WTC11 (cell line): Measurements from ENCODE around the gene SECISBP2. TPM values are rescaled to one million over a fixed set of nuclear protein-coding genes. Genes with fewer than 3 reads are reported as not detected.

Source experiments
- ATAC-seq: fragments of 200-7000 bp; cut with Tn5 transposase; 2 replicates; pipeline ENCODE4 v1.10.0; 2021; ENCODE audit warnings: mild to moderate bottlenecking, moderate library complexity
- CTCF ChIA-PET: fragments of 300-600 bp; sonication (Branson Sonifier 250); formaldehyde crosslinking; loops from one replicate; lab custom pipeline; 2021; ENCODE audit warnings: antibody characterized with exemption; lab: Charles Lee
- POLR2A ChIA-PET: fragments of 350-600 bp; sonication (Branson Sonifier 250); formaldehyde crosslinking; loops from one replicate; lab custom pipeline; 2021; ENCODE audit warnings: antibody characterized with exemption; lab: Charles Lee
- DNase-seq: peaks from one replicate; pipeline ENCODE4 v3.0.0; 2021; ENCODE audit warnings: low spot score
- H3K27ac Mint-ChIP-seq: 2 replicates; pipeline ENCODE4 v1.8.0; 2021; ENCODE audit warnings: mixed read lengths
- H3K27me3 Mint-ChIP-seq: 2 replicates; pipeline ENCODE4 v1.8.0; 2021; ENCODE audit warnings: low read depth, mild to moderate bottlenecking, moderate library complexity, mixed read lengths
- H3K36me3 Mint-ChIP-seq: 2 replicates; pipeline ENCODE4 v1.8.0; 2021; ENCODE audit warnings: mixed read lengths
- H3K4me1 Mint-ChIP-seq: 2 replicates; pipeline ENCODE4 v1.8.0; 2022; ENCODE audit warnings: mixed read lengths
- H3K4me3 Mint-ChIP-seq: 2 replicates; pipeline ENCODE4 v1.8.0; 2021; ENCODE audit warnings: mild to moderate bottlenecking, moderate library complexity, mixed read lengths
- H3K9me3 Mint-ChIP-seq: 2 replicates; pipeline ENCODE4 v1.8.0; 2021; ENCODE audit warnings: mixed read lengths
- CBFB ChIP-seq: sonication (generic); formaldehyde crosslinking; IDR thresholded peaks from 2 replicates; pipeline ENCODE4 v1.8.1; 2022; ENCODE audit warnings: mild to moderate bottlenecking, low read depth, missing genetic modification reagents
- ELF4 ChIP-seq: sonication (generic); formaldehyde crosslinking; IDR thresholded peaks from 2 replicates; pipeline ENCODE4 v1.8.1; 2022; ENCODE audit warnings: low read depth, mild to moderate bottlenecking, moderate library complexity, missing genetic modification reagents
- EMX1 ChIP-seq: fragments of 250-450 bp; sonication (Bioruptor Pico); IDR thresholded peaks from 2 replicates; pipeline ENCODE4 v1.8.0; 2021; ENCODE audit warnings: mild to moderate bottlenecking
- ESRRA ChIP-seq: sonication (generic); formaldehyde crosslinking; IDR thresholded peaks from 2 replicates; pipeline ENCODE4 v1.8.1; 2022; ENCODE audit warnings: mild to moderate bottlenecking, missing genetic modification reagents, borderline replicate concordance
- FOXJ3 ChIP-seq: sonication (generic); formaldehyde crosslinking; IDR thresholded peaks from 2 replicates; pipeline ENCODE4 v1.9.0; 2021; ENCODE audit warnings: missing genetic modification reagents, mild to moderate bottlenecking, borderline replicate concordance
- GTF2I ChIP-seq: fragments of 250-450 bp; sonication (Bioruptor Pico); conservative IDR thresholded peaks from 2 replicates; pipeline ENCODE4 v1.4.0; 2021; ENCODE audit warnings: mild to moderate bottlenecking
- IRF2 ChIP-seq: sonication (generic); formaldehyde crosslinking; IDR thresholded peaks from 2 replicates; pipeline ENCODE4 v1.8.0; 2022; ENCODE audit warnings: low read depth, missing genetic modification reagents, borderline replicate concordance
- JUN ChIP-seq: sonication (generic); formaldehyde crosslinking; IDR thresholded peaks from 2 replicates; pipeline ENCODE4 v1.8.0; 2023; ENCODE audit warnings: mild to moderate bottlenecking, missing genetic modification reagents
- MXD4 ChIP-seq: fragments of 250-450 bp; sonication (Bioruptor Pico); IDR thresholded peaks from 2 replicates; pipeline ENCODE4 v1.8.0; 2021; ENCODE audit warnings: mild to moderate bottlenecking, moderate library complexity, borderline replicate concordance
- NFATC4 ChIP-seq: fragments of 250-450 bp; sonication (Bioruptor Pico); IDR thresholded peaks from 2 replicates; pipeline ENCODE4 v1.9.0; 2021; ENCODE audit warnings: mild to moderate bottlenecking
- OVOL2 ChIP-seq: fragments of 250-450 bp; sonication (Bioruptor Pico); IDR thresholded peaks from 2 replicates; pipeline ENCODE4 v1.9.0; 2021; ENCODE audit warnings: mild to moderate bottlenecking, borderline replicate concordance
- RORB ChIP-seq: fragments of 250-450 bp; sonication (Bioruptor Pico); IDR thresholded peaks from 2 replicates; pipeline ENCODE4 v1.9.0; 2021; ENCODE audit warnings: mild to moderate bottlenecking
- ZNF317 ChIP-seq: sonication (generic); formaldehyde crosslinking; IDR thresholded peaks from 2 replicates; pipeline ENCODE4 v1.8.1; 2023; ENCODE audit warnings: low read depth, mild to moderate bottlenecking, moderate library complexity, missing genetic modification reagents, borderline replicate concordance
- ZNF416 ChIP-seq: fragments of 250-450 bp; sonication (Bioruptor Pico); IDR thresholded peaks from 2 replicates; pipeline ENCODE4 v1.9.0; 2021; ENCODE audit warnings: mild to moderate bottlenecking, inconsistent platforms
- ZNF423 ChIP-seq: fragments of 250-450 bp; sonication (Bioruptor Pico); IDR thresholded peaks from 2 replicates; pipeline ENCODE4 v2.1.2; 2022; ENCODE audit warnings: mild to moderate bottlenecking, moderate library complexity
- total RNA-seq: library from RNA; stranded (reverse); gene quantifications from 3 replicates; pipeline ENCODE4 v1.2.3, GENCODE V29; 2021
- TF ChIP-seq, protein P1 (sequence below): fragments of 250-450 bp; sonication (Bioruptor Pico); IDR thresholded peaks from 2 replicates; pipeline ENCODE4 v1.9.0; 2021; ENCODE audit warnings: moderate library complexity, mild to moderate bottlenecking, inconsistent platforms, borderline replicate concordance
- TF ChIP-seq, protein P2 (sequence below): sonication (generic); formaldehyde crosslinking; IDR thresholded peaks from 2 replicates; pipeline ENCODE4 v1.8.0; 2023; ENCODE audit warnings: mild to moderate bottlenecking, missing genetic modification reagents
- TF ChIP-seq, protein P3 (sequence below): sonication (generic); formaldehyde crosslinking; IDR thresholded peaks from 2 replicates; pipeline ENCODE4 v1.8.1; 2022; ENCODE audit warnings: mild to moderate bottlenecking, missing genetic modification reagents, moderate library complexity, borderline replicate concordance

SECISBP2 gene
- total RNA-seq, 1 experiment from 2014 or later: 66.2 TPM

DNA sequence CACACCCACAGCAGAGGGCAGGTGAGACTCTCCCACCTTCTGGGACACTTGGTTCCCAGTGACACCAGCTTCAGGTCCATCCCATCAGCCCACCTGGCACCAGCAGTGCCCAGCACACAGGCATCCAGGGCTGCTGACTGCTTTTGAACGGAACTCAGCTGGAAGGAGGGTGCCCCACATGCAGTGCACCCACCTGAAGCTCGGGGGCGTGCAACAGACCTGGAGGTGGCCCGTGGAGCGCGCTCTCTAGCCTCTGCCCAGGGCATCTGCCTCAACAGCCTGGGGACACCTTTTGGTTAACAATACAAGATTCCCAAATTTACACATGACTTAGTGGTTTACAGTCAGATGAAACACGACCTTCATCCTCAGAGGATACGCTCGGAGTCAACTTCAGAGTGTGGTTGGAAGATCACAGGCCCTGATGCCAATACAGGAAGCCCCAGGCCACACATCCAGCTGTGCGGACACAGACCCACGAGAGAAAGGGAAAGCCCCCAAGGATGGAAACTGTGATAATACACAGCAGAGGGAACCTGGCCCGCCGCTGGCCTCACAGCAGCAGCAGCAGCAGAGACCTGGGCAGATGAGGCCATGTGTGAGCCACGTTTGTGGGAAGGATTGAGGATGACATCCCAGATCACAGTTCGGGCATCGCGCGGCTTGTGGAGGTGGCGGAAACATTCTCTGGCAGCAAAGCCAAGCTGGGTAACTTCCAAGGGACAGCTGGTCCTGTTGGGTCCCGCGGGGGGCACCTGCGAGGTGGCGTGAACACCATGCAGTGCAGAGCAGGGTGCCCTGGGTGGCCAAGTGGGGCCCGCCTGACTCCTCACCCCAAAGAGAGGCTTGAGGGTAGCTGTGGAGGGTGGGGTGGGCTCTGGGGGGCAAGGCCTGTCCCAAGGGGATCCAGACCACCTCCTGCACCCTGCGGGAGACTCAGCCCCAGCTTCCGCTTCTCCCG is 64.0 kb downstream of the SECISBP2 start:
- ATAC-seq (no peak), DNase-seq (no peak)
- TF ChIP-seq, protein P1, sequence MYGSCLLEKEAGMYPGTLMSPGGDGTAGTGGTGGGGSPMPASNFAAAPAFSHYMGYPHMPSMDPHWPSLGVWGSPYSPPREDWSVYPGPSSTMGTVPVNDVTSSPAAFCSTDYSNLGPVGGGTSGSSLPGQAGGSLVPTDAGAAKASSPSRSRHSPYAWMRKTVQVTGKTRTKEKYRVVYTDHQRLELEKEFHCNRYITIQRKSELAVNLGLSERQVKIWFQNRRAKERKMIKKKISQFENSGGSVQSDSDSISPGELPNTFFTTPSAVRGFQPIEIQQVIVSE: no peak
- TF ChIP-seq ZNF423 (CRISPR knock-in tag) (no peak), IRF2 (CRISPR knock-in tag) (no peak), EMX1 (no peak), NFATC4 (CRISPR knock-in tag) (no peak), ESRRA (CRISPR knock-in tag) (no peak), GTF2I (CRISPR knock-in tag) (no peak), RORB (CRISPR knock-in tag) (no peak), FOXJ3 (CRISPR knock-in tag) (no peak), OVOL2 (CRISPR knock-in tag) (no peak), JUN (CRISPR knock-in tag) (no peak), ZNF317 (CRISPR knock-in tag) (no peak), ELF4 (no peak), CBFB (CRISPR knock-in tag) (no peak), MXD4 (no peak)
- TF ChIP-seq, protein P2, sequence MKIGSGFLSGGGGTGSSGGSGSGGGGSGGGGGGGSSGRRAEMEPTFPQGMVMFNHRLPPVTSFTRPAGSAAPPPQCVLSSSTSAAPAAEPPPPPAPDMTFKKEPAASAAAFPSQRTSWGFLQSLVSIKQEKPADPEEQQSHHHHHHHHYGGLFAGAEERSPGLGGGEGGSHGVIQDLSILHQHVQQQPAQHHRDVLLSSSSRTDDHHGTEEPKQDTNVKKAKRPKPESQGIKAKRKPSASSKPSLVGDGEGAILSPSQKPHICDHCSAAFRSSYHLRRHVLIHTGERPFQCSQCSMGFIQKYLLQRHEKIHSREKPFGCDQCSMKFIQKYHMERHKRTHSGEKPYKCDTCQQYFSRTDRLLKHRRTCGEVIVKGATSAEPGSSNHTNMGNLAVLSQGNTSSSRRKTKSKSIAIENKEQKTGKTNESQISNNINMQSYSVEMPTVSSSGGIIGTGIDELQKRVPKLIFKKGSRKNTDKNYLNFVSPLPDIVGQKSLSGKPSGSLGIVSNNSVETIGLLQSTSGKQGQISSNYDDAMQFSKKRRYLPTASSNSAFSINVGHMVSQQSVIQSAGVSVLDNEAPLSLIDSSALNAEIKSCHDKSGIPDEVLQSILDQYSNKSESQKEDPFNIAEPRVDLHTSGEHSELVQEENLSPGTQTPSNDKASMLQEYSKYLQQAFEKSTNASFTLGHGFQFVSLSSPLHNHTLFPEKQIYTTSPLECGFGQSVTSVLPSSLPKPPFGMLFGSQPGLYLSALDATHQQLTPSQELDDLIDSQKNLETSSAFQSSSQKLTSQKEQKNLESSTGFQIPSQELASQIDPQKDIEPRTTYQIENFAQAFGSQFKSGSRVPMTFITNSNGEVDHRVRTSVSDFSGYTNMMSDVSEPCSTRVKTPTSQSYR (CRISPR knock-in tag): no peak
- TF ChIP-seq, protein P3, sequence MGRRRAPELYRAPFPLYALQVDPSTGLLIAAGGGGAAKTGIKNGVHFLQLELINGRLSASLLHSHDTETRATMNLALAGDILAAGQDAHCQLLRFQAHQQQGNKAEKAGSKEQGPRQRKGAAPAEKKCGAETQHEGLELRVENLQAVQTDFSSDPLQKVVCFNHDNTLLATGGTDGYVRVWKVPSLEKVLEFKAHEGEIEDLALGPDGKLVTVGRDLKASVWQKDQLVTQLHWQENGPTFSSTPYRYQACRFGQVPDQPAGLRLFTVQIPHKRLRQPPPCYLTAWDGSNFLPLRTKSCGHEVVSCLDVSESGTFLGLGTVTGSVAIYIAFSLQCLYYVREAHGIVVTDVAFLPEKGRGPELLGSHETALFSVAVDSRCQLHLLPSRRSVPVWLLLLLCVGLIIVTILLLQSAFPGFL (CRISPR knock-in tag): no peak
- Mint-ChIP-seq H3K4me3 (no peak overlapping the region), H3K36me3 (peaks cover 54% of the 10 kb centered on the region), H3K4me1 (no peaks in the 10 kb centered on the region), H3K9me3 (no peaks in the 10 kb centered on the region), H3K27ac (no peak overlapping the region; the same call in 1 of the 2 replicates), H3K27me3 (no peaks in the 10 kb centered on the region)
- CTCF ChIA-PET: interaction anchor here (1.5 kb wide), 1 partner anchor 211 kb away, joined by 3 read pairs; no protein-coding TSS in a partner anchor
- POLR2A ChIA-PET: no interaction called here

DNA sequence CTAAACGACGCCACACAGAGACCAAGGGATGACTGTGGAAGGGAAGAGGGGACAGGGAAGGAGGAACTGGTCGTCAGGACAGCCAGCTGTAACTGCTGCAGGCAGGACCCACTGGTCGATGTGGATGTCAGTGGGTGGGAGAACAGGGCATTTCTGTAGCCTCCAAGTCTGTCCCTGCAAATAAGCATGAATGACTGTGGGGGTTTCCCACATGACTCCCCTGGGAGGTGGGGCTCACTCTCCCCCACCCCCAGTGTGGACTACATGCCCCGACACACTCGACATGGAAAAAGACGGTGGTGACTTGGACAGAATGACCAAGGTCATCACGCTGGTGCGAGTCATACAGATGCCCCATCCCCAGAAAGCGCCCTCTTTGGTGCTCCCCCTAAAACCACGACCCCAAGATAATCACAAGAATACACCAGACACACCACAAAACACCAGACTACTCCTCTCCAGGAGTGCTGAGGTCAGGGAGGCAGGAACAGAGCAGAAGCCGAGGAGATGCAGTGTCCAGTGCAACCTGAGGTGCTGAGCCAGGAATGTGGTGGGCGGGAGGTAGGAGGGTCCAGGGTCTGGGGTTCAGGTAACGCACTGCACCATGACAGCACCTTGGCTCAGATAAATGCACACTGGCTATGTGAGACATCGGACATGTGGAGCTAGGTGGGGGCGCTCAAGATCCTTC is 64.9 kb downstream of the SECISBP2 start:
- H3K27ac Mint-ChIP-seq: peak overlapping the region; percentile 73
- TF ChIP-seq ZNF416: no peak
- TF ChIP-seq, all 79 proteins: peak for 0
- no peaks in the 10 kb centered on the region for H3K27me3 Mint-ChIP-seq
- DNase-seq: no peak
- H3K4me1 Mint-ChIP-seq: no peaks in the 10 kb centered on the region
- CTCF ChIA-PET: interaction anchor here (1.0 to 1.5 kb wide), 3 partner anchors 45 to 210 kb away, joined by 3 read pairs; no protein-coding TSS in a partner anchor
- peak; percentile 53 for ATAC-seq
- no peak overlapping the region for H3K4me3 Mint-ChIP-seq
- POLR2A ChIA-PET: no interaction called here
- peaks cover 53% of the 10 kb centered on the region for H3K36me3 Mint-ChIP-seq
- H3K9me3 Mint-ChIP-seq: no peaks in the 10 kb centered on the region
